ENCODE results near the gene BEND2. TPM values are rescaled to one million over a fixed set of nuclear protein-coding genes. Genes with fewer than 3 reads are reported as not detected.

Gene BEND2
- total RNA-seq, 4 donors from 2014 or later = not detected

GRCh38 chrX:18158963-18159362, 61.7 kb downstream of the BEND2 start:
- no peaks in the 10 kb centered on the region for H3K4me1 ChIP-seq
- WGBS, 2 donors (ENCODE audit: low coverage in 1 of 2) = 60 to 83% methylated on average over 1 to 2 of the region's 2 CpGs
- TF ChIP-seq EP300 (IDR thresholded peaks at IDR 0.05; ENCODE audit: low read depth) = no peak
- TF ChIP-seq POLR2AphosphoS5 (IDR thresholded peaks at IDR 0.05) = no peak
- TF ChIP-seq POLR2A (IDR thresholded peaks at IDR 0.05) = no peak
- no peak for TF ChIP-seq CTCF (IDR thresholded peaks at IDR 0.05)
- no peak for DNase-seq
- H3K36me3 ChIP-seq = no peaks in the 10 kb centered on the region
- intact Hi-C loops (cut with DNase I; ENCODE audit: low total_unique reads) = no loop called here
- H3K9me3 ChIP-seq = no peaks in the 10 kb centered on the region
- H3K4me3 ChIP-seq = no peak overlapping the region
- H3K27me3 ChIP-seq = no peaks in the 10 kb centered on the region
- H3K27ac ChIP-seq = no peak overlapping the region
- in situ Hi-C loops (cut with MboI; ENCODE audit: low pct_ligation_motif_present in 1 of 4, low pct_unique_long_range_greater_than_20kb in 1 of 4, low sequenced_read_pairs in 3 of 4) = no loop called here

- no peak overlapping the region for H3K4me3 ChIP-seq
- in situ Hi-C loops (cut with MboI; ENCODE audit: low pct_ligation_motif_present in 1 of 4, low pct_unique_long_range_greater_than_20kb in 1 of 4, low sequenced_read_pairs in 3 of 4) = no loop called here
- no peak for TF ChIP-seq EP300 (IDR thresholded peaks at IDR 0.05; ENCODE audit: low read depth)
- TF ChIP-seq POLR2AphosphoS5 (IDR thresholded peaks at IDR 0.05) = no peak
- no peak for TF ChIP-seq CTCF (IDR thresholded peaks at IDR 0.05)
- no peak for TF ChIP-seq POLR2A (IDR thresholded peaks at IDR 0.05)
- no peaks in the 10 kb centered on the region for H3K4me1 ChIP-seq
- no peak overlapping the region for H3K27ac ChIP-seq
- no peak for DNase-seq
- H3K9me3 ChIP-seq = no peaks in the 10 kb centered on the region
- 59% methylated on average over 1 of the region's 1 CpG; no CpG with 5 or more reads in 1 of the 2 donors for WGBS, 2 donors (ENCODE audit: low coverage in 1 of 2)
- H3K27me3 ChIP-seq = no peaks in the 10 kb centered on the region
- no peaks in the 10 kb centered on the region for H3K36me3 ChIP-seq
- intact Hi-C loops (cut with DNase I; ENCODE audit: low total_unique reads) = no loop called here
Measured at GRCh38 chrX:18151649-18152048, 69.0 kb downstream of the BEND2 start.

GRCh38 chrX:18151157-18151556, 69.5 kb downstream of the BEND2 start:
- Histone ChIP-seq H3K27ac (no peak overlapping the region), H3K9me3 (no peaks in the 10 kb centered on the region), H3K4me3 (no peak overlapping the region), H3K27me3 (no peaks in the 10 kb centered on the region), H3K36me3 (no peaks in the 10 kb centered on the region), H3K4me1 (no peaks in the 10 kb centered on the region)
- 80 to 100% methylated on average over 1 to 5 of the region's 5 CpGs for WGBS, 2 donors (ENCODE audit: low coverage in 1 of 2)
- in situ Hi-C loops (cut with MboI; ENCODE audit: low pct_ligation_motif_present in 1 of 4, low pct_unique_long_range_greater_than_20kb in 1 of 4, low sequenced_read_pairs in 3 of 4) = no loop called here
- no peak for DNase-seq
- intact Hi-C loops (cut with DNase I; ENCODE audit: low total_unique reads) = no loop called here
- TF ChIP-seq POLR2AphosphoS5 (IDR thresholded peaks at IDR 0.05) = no peak
- no peak for TF ChIP-seq EP300 (IDR thresholded peaks at IDR 0.05; ENCODE audit: low read depth)
- no peak for TF ChIP-seq POLR2A (IDR thresholded peaks at IDR 0.05)
- no peak for TF ChIP-seq CTCF (IDR thresholded peaks at IDR 0.05)

- H3K27me3 ChIP-seq = no peaks in the 10 kb centered on the region
- TF ChIP-seq POLR2AphosphoS5 (IDR thresholded peaks at IDR 0.05) (no peak), CTCF (IDR thresholded peaks at IDR 0.05) (no peak), EP300 (IDR thresholded peaks at IDR 0.05; ENCODE audit: low read depth) (no peak), POLR2A (IDR thresholded peaks at IDR 0.05) (no peak)
- H3K36me3 ChIP-seq = no peaks in the 10 kb centered on the region
- no peak overlapping the region for H3K4me3 ChIP-seq
- intact Hi-C loops (cut with DNase I; ENCODE audit: low total_unique reads) (no loop called here), in situ Hi-C loops (cut with MboI; ENCODE audit: low pct_ligation_motif_present in 1 of 4, low pct_unique_long_range_greater_than_20kb in 1 of 4, low sequenced_read_pairs in 3 of 4) (no loop called here)
- no peak for DNase-seq
- no peaks in the 10 kb centered on the region for H3K4me1 ChIP-seq
- H3K27ac ChIP-seq = no peak overlapping the region
- no peaks in the 10 kb centered on the region for H3K9me3 ChIP-seq
Measured at GRCh38 chrX:18149454-18149853, 71.2 kb downstream of the BEND2 start.

Measured in transverse colon (tissue), 4 donors.